Mesothelial cell of epicardium (in vitro differentiated cells): ENCODE data around the gene RYR1. TPM values are rescaled to one million over a fixed set of nuclear protein-coding genes. Genes with fewer than 3 reads are reported as not detected.

Source experiments
- DNase-seq, 2 experiments: peaks; one replicate each; pipeline ENCODE4 v3.0.0; 2021; ENCODE audit warnings: low spot score in 2 of 2; ENCODE audit not compliant: unreplicated experiment in 2 of 2
- H3K27ac Mint-ChIP-seq: 2 replicates; pipeline ENCODE4 v1.8.0; 2021; ENCODE audit warnings: mixed read lengths
- H3K27me3 Mint-ChIP-seq: 2 replicates; pipeline ENCODE4 v1.8.0; 2021; ENCODE audit warnings: low read depth, mixed read lengths
- H3K36me3 Mint-ChIP-seq: 2 replicates; pipeline ENCODE4 v1.8.0; 2021; ENCODE audit warnings: mixed read lengths
- H3K4me1 Mint-ChIP-seq: 2 replicates; pipeline ENCODE4 v1.8.0; 2021; ENCODE audit warnings: mixed read lengths
- H3K4me3 Mint-ChIP-seq: 2 replicates; pipeline ENCODE4 v1.8.0; 2021; ENCODE audit warnings: mild to moderate bottlenecking, moderate library complexity, mixed read lengths
- H3K9me3 Mint-ChIP-seq: 2 replicates; pipeline ENCODE4 v1.8.0; 2021; ENCODE audit warnings: mixed read lengths
- CTCF ChIP-seq: fragments of 200-600 bp; sonication (generic); IDR thresholded peaks from one replicate; pipeline ENCODE4 v1.5.0; 2021; ENCODE audit warnings: antibody characterized with exemption; ENCODE audit not compliant: unreplicated experiment
- total RNA-seq: library from RNA; stranded (reverse); gene quantifications from 3 replicates; pipeline ENCODE4 v1.2.1, GENCODE V29; 2021

Gene RYR1
- total RNA-seq, 1 donor from 2014 or later: 0.27 TPM

- H3K4me1 Mint-ChIP-seq: peaks cover 13% of the 10 kb centered on the region
- no peak for DNase-seq
- H3K4me3 Mint-ChIP-seq: no peak overlapping the region
- no peaks in the 10 kb centered on the region for H3K27me3 Mint-ChIP-seq
- no peaks in the 10 kb centered on the region for H3K9me3 Mint-ChIP-seq
- H3K27ac Mint-ChIP-seq: no peak overlapping the region
- no peaks in the 10 kb centered on the region for H3K36me3 Mint-ChIP-seq
- no peak for TF ChIP-seq CTCF
Measured at GRCh38 chr19:38614289-38614688, 180.8 kb downstream of the RYR1 start.

GRCh38 chr19:38615007-38615581 lies 181.6 kb downstream of the RYR1 start:
- H3K4me1 Mint-ChIP-seq: peaks cover 21% of the 10 kb centered on the region
- TF ChIP-seq CTCF: no peak
- no peaks in the 10 kb centered on the region for H3K27me3 Mint-ChIP-seq
- peak overlapping the region; percentile 1 for H3K27ac Mint-ChIP-seq
- H3K9me3 Mint-ChIP-seq: no peaks in the 10 kb centered on the region
- DNase-seq: no peak
- no peak overlapping the region for H3K4me3 Mint-ChIP-seq
- no peaks in the 10 kb centered on the region for H3K36me3 Mint-ChIP-seq

- Mint-ChIP-seq H3K36me3 (no peaks in the 10 kb centered on the region), H3K27me3 (no peaks in the 10 kb centered on the region), H3K27ac (no peak overlapping the region), H3K4me3 (no peak overlapping the region), H3K4me1 (peaks cover 22% of the 10 kb centered on the region), H3K9me3 (no peaks in the 10 kb centered on the region)
- TF ChIP-seq CTCF: no peak
- no peak for DNase-seq
Measured at GRCh38 chr19:38616265-38616664, 182.8 kb downstream of the RYR1 start.

GRCh38 chr19:38617283-38617763 lies 183.8 kb downstream of the RYR1 start:
- H3K9me3 Mint-ChIP-seq: no peaks in the 10 kb centered on the region
- no peaks in the 10 kb centered on the region for H3K27me3 Mint-ChIP-seq
- TF ChIP-seq CTCF: no peak
- H3K4me3 Mint-ChIP-seq: peak overlapping the region; percentile 47
- DNase-seq: no peak
- peaks cover 22% of the 10 kb centered on the region for H3K4me1 Mint-ChIP-seq
- H3K27ac Mint-ChIP-seq: no peak overlapping the region
- H3K36me3 Mint-ChIP-seq: peaks cover 8% of the 10 kb centered on the region

- Mint-ChIP-seq H3K27me3 (no peaks in the 10 kb centered on the region), H3K27ac (peak within 1 kb of the TSS; percentile 98), H3K36me3 (peaks cover 8% of the 10 kb centered on the region), H3K9me3 (no peaks in the 10 kb centered on the region), H3K4me3 (peak within 1 kb of the TSS; percentile 96), H3K4me1 (peaks cover 22% of the 10 kb centered on the region)
- no peak for DNase-seq
- no peak for TF ChIP-seq CTCF
Measured at GRCh38 chr19:38617764-38618589, 184.5 kb downstream of the RYR1 start, which contains the start of gene MAP4K1. MAP4K1 (minus strand) TSS chr19:38617953; CDS start chr19:38617895, 58 bp downstream.
